Measurements from ENCODE around the gene IDE.

- TF ChIP-seq, protein P1, sequence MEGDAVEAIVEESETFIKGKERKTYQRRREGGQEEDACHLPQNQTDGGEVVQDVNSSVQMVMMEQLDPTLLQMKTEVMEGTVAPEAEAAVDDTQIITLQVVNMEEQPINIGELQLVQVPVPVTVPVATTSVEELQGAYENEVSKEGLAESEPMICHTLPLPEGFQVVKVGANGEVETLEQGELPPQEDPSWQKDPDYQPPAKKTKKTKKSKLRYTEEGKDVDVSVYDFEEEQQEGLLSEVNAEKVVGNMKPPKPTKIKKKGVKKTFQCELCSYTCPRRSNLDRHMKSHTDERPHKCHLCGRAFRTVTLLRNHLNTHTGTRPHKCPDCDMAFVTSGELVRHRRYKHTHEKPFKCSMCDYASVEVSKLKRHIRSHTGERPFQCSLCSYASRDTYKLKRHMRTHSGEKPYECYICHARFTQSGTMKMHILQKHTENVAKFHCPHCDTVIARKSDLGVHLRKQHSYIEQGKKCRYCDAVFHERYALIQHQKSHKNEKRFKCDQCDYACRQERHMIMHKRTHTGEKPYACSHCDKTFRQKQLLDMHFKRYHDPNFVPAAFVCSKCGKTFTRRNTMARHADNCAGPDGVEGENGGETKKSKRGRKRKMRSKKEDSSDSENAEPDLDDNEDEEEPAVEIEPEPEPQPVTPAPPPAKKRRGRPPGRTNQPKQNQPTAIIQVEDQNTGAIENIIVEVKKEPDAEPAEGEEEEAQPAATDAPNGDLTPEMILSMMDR (IDR thresholded peaks at IDR 0.05): no peak
- no peak for TF ChIP-seq POLR2A (IDR thresholded peaks at IDR 0.05)
These were observed 141.3 kb downstream of the IDE start for GRCh38 chr10:92432596-92432995.
